ENCODE data around the gene NDUFV3. TPM values are rescaled to one million over a fixed set of nuclear protein-coding genes. Genes with fewer than 3 reads are reported as not detected.
"Not testable (repeated sequence)": the region's sequence is repeated elsewhere in the genome, so short reads cannot be mapped to it uniquely, and the experiment has no call there.

The NDUFV3 gene
- total RNA-seq, 1 donor from 2014 or later = 41.9 TPM

GRCh38 chr21:42923553-42924432 is 30.7 kb downstream of the NDUFV3 start:
- Mint-ChIP-seq H3K9me3 (no peaks in the 10 kb centered on the region), H3K4me3 (peak overlapping the region; percentile 35), H3K4me1 (ENCODE audit: low read depth) (peaks cover 16% of the 10 kb centered on the region), H3K27me3 (ENCODE audit: insufficient read depth) (no peaks in the 10 kb centered on the region), H3K27ac (peak overlapping the region; percentile 67), H3K36me3 (ENCODE audit: low read depth) (no peaks in the 10 kb centered on the region)
- intact Hi-C loops (cut with micrococcal nuclease) = loop anchor here (1.0 kb wide), 3 partner anchors 30 to 723 kb away; partner anchors contain the start of genes NDUFV3 and PKNOX1
- DNase-seq (ENCODE audit: low spot score) = peak; percentile 74

- intact Hi-C loops (cut with micrococcal nuclease) = loop anchor here (1.0 kb wide), 2 partner anchors 31 to 50 kb away; partner anchors contain the start of genes NDUFV3 and PKNOX1
- Mint-ChIP-seq H3K4me3 (peak overlapping the region; percentile 35), H3K36me3 (ENCODE audit: low read depth) (no peaks in the 10 kb centered on the region), H3K4me1 (ENCODE audit: low read depth) (peaks cover 16% of the 10 kb centered on the region), H3K27ac (peak overlapping the region; percentile 67), H3K27me3 (ENCODE audit: insufficient read depth) (no peaks in the 10 kb centered on the region), H3K9me3 (no peaks in the 10 kb centered on the region)
- no peak for DNase-seq (ENCODE audit: low spot score)
These were observed 31.3 kb downstream of the NDUFV3 start for GRCh38 chr21:42924433-42924751.

GRCh38 chr21:42925114-42925926 is 32.2 kb downstream of the NDUFV3 start, which contains the start of gene ERVH48-1:
ERVH48-1 (minus strand) TSS chr21:42925630; CDS start chr21:42919006, 6,624 bp downstream.
- DNase-seq (ENCODE audit: low spot score) = no peak
- intact Hi-C loops (cut with micrococcal nuclease) = no loop called here

GRCh38 chr21:42927474-42928200 is 34.5 kb downstream of the NDUFV3 start:
- peaks cover 16% of the 10 kb centered on the region for H3K4me1 Mint-ChIP-seq (ENCODE audit: low read depth)
- H3K27ac Mint-ChIP-seq; H3K4me3 Mint-ChIP-seq; H3K27me3 Mint-ChIP-seq (ENCODE audit: insufficient read depth); H3K9me3 Mint-ChIP-seq; DNase-seq (ENCODE audit: low spot score); H3K36me3 Mint-ChIP-seq (ENCODE audit: low read depth); intact Hi-C loops (cut with micrococcal nuclease): not testable (repeated sequence)

More at GRCh38 chr21:42925114-42925926, 32.2 kb downstream of the NDUFV3 start, which contains the start of gene ERVH48-1:
- H3K9me3 Mint-ChIP-seq = no peaks in the 10 kb centered on the region
- H3K4me3 Mint-ChIP-seq = peak within 1 kb of the TSS; percentile 35
- no peaks in the 10 kb centered on the region for H3K27me3 Mint-ChIP-seq (ENCODE audit: insufficient read depth)
- no peaks in the 10 kb centered on the region for H3K36me3 Mint-ChIP-seq (ENCODE audit: low read depth)
- peaks cover 16% of the 10 kb centered on the region for H3K4me1 Mint-ChIP-seq (ENCODE audit: low read depth)
- peak within 1 kb of the TSS; percentile 67 for H3K27ac Mint-ChIP-seq

- Mint-ChIP-seq H3K36me3 (ENCODE audit: low read depth) (no peaks in the 10 kb centered on the region), H3K27me3 (ENCODE audit: insufficient read depth) (no peaks in the 10 kb centered on the region), H3K9me3 (no peaks in the 10 kb centered on the region), H3K4me1 (ENCODE audit: low read depth) (no peaks in the 10 kb centered on the region), H3K27ac (no peak overlapping the region), H3K4me3 (no peak overlapping the region)
- DNase-seq (ENCODE audit: low spot score) = no peak
- intact Hi-C loops (cut with micrococcal nuclease) = no loop called here
These were observed 36.9 kb downstream of the NDUFV3 start for GRCh38 chr21:42929969-42930368.

- no peak overlapping the region for H3K4me3 Mint-ChIP-seq
- H3K9me3 Mint-ChIP-seq = no peaks in the 10 kb centered on the region
- intact Hi-C loops (cut with micrococcal nuclease) = no loop called here
- DNase-seq (ENCODE audit: low spot score) = no peak
- H3K4me1 Mint-ChIP-seq (ENCODE audit: low read depth) = no peaks in the 10 kb centered on the region
- H3K27me3 Mint-ChIP-seq (ENCODE audit: insufficient read depth) = no peaks in the 10 kb centered on the region
- no peak overlapping the region for H3K27ac Mint-ChIP-seq
- no peaks in the 10 kb centered on the region for H3K36me3 Mint-ChIP-seq (ENCODE audit: low read depth)
These were observed 38.6 kb downstream of the NDUFV3 start for GRCh38 chr21:42931560-42932235.

GRCh38 chr21:42932378-42933136 is 39.4 kb downstream of the NDUFV3 start:
- H3K27me3 Mint-ChIP-seq (ENCODE audit: insufficient read depth); H3K36me3 Mint-ChIP-seq (ENCODE audit: low read depth); intact Hi-C loops (cut with micrococcal nuclease); DNase-seq (ENCODE audit: low spot score); H3K4me1 Mint-ChIP-seq (ENCODE audit: low read depth); H3K9me3 Mint-ChIP-seq; H3K27ac Mint-ChIP-seq; H3K4me3 Mint-ChIP-seq: not testable (repeated sequence)

GRCh38 chr21:42933137-42933970 is 40.2 kb downstream of the NDUFV3 start:
- H3K36me3 Mint-ChIP-seq (ENCODE audit: low read depth); H3K9me3 Mint-ChIP-seq; H3K27me3 Mint-ChIP-seq (ENCODE audit: insufficient read depth); H3K4me3 Mint-ChIP-seq; H3K4me1 Mint-ChIP-seq (ENCODE audit: low read depth); H3K27ac Mint-ChIP-seq; intact Hi-C loops (cut with micrococcal nuclease); DNase-seq (ENCODE audit: low spot score): not testable (repeated sequence)

- H3K27me3 Mint-ChIP-seq (ENCODE audit: insufficient read depth); intact Hi-C loops (cut with micrococcal nuclease); H3K4me1 Mint-ChIP-seq (ENCODE audit: low read depth); H3K27ac Mint-ChIP-seq; H3K4me3 Mint-ChIP-seq; H3K36me3 Mint-ChIP-seq (ENCODE audit: low read depth); DNase-seq (ENCODE audit: low spot score); H3K9me3 Mint-ChIP-seq: not testable (repeated sequence)
These were observed 40.9 kb downstream of the NDUFV3 start for GRCh38 chr21:42933973-42934372.

GRCh38 chr21:42936360-42936759 is 43.3 kb downstream of the NDUFV3 start:
- intact Hi-C loops (cut with micrococcal nuclease); H3K27ac Mint-ChIP-seq; H3K9me3 Mint-ChIP-seq; H3K36me3 Mint-ChIP-seq (ENCODE audit: low read depth); H3K4me1 Mint-ChIP-seq (ENCODE audit: low read depth); DNase-seq (ENCODE audit: low spot score); H3K4me3 Mint-ChIP-seq; H3K27me3 Mint-ChIP-seq (ENCODE audit: insufficient read depth): not testable (repeated sequence)
